C4-2B (cell line): Measurements from ENCODE around the gene SNX14.

Experiments used
- ZFX ChIP-seq: fragments of 450-650 bp; IDR thresholded peaks from 2 replicates; pipeline ENCODE4 v1.6.1; 2017
- TF ChIP-seq, protein P1 (sequence below): fragments of 450-650 bp; conservative IDR thresholded peaks from 2 replicates; pipeline ENCODE4 v1.5.1; 2017; ENCODE audit warnings: mild to moderate bottlenecking

DNA sequence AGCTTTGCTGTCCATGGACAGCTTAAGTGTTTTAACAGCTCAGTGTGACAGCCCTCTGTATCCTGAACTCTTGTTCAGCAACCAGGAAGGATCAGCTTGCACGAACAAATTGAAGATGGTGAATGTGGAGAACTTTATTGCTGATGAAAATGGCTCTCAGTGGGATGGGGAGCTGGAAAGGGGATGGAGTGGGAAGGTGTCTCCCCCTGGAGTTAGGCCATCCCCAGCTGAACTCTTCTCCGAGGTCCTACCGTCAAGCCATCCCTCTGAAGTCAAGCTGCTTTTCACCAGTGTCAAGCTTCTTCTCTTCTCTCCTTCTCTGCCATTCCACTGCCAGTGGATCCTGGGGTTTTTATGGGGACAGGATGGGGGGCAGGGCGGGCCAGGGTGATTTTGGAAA is 117.1 kb downstream of the SNX14 start:
- TF ChIP-seq, protein P1, sequence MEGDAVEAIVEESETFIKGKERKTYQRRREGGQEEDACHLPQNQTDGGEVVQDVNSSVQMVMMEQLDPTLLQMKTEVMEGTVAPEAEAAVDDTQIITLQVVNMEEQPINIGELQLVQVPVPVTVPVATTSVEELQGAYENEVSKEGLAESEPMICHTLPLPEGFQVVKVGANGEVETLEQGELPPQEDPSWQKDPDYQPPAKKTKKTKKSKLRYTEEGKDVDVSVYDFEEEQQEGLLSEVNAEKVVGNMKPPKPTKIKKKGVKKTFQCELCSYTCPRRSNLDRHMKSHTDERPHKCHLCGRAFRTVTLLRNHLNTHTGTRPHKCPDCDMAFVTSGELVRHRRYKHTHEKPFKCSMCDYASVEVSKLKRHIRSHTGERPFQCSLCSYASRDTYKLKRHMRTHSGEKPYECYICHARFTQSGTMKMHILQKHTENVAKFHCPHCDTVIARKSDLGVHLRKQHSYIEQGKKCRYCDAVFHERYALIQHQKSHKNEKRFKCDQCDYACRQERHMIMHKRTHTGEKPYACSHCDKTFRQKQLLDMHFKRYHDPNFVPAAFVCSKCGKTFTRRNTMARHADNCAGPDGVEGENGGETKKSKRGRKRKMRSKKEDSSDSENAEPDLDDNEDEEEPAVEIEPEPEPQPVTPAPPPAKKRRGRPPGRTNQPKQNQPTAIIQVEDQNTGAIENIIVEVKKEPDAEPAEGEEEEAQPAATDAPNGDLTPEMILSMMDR = no peak
- no peak for TF ChIP-seq ZFX
